HG03159 (cell line): ENCODE results near the gene PXDC1.

Source experiments
- ATAC-seq: cut with Tn5 transposase; IDR thresholded peaks from one replicate; pipeline ENCODE4 v1.9.1; 2021; ENCODE audit warnings: mild to moderate bottlenecking, moderate library complexity; ENCODE audit not compliant: unreplicated experiment

PXDC1 gene

DNA sequence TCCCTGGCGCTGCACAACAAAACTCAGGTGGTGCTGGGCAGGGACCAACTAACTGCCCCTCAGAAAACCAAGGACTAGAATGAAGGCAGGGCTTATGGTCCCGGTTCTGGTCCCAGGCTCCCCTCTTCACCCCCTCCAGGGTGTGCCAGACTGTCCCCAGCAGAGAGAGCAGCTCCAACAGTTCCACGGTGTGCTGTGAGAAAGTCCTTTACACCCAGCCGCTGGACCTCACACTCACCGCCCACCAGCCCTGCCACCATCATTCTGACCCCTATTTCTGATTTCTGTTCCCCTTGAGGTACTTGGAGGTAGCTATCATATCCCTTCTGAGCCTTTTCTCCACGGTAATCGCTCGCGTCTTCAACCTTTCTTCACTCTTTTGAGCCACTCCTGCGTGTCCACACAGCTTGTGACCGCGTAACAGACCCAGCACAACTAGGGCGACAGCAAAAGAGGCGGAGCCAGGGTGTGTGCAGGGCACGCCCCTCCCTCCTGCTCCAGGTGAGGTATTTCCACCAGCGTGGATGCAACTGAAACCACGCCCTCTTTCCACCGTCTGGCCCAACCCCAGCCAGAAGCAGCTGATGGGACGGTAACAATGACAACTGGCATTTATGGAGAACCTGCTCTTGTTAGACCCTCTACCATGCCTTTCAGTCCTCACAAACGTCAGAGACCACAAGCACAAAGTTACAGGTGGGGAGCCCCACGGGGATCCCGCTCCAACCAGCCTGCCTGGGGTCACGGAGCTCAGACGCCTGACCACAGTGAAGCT lies 2.3 kb downstream of the PXDC1 start:
- ATAC-seq = no peak

DNA sequence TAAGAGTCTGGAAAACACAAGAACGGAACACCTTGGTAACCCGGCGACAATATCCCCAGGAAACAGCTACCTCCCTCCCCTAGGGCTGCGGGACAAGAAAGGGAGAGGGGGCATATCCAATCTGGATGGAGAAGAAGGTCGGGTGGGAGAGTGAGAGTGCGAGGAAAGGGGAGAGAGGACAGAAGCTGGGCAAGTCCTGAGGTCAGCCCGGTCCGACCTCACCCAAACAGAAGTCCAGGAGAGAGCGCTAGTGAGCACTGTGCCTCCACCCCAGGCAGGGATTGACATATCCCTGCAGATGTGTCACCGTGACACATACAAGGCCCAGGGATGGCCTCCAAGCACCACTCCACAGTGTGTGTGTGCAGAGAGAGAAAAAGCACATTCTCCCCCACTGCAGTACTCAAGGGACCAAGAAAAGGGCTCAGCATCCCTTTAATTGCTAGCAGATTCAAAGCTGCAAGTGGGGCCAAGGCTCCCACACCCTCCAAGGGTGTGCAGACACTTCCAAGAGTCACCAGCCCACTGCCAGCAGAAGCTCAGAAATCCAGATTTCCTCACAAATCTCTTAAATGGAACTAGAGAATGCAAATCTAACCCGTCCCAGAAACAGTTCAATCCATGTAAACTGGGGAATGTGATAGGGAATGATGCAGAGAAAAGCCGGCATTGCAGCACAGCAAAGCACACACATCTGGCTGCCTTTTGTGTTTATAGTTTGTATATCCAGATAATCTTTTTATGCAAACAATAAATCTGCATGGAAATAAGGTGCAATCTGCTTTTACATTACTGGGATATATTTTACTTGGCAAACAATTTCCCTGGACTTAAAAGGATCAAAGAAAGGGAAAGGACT lies 3.1 kb downstream of the PXDC1 start:
- no peak for ATAC-seq

DNA sequence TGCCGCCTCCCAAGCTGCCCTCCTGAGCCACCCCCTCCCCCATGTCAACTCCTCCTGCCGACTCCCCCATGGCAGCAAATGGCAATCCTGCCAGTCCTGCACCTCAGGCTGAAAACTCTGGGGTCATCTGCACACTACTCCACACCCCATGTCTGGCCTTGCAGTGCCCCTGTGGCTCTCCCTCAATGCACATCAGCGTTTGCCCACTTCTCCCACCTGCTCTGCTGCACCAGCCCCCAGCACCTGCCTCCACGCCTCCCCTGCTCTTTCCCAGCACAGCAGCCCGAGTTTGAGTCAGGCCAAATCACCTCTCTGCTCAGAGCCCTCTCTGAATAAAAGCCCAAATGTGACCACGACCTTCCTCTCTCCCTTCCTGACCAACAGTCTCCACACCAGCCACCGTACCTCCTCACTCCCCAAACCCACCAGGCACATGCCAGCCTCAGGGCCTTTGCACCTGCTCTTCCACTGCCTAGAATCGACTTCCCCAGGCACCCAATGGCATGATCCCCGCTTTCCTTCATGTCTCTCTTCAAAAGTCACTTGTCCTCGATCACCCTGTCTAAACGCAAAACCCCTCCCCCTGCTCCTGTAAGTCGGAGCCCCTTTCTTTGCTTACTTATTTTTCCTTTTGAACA lies 4.3 kb downstream of the PXDC1 start:
- no peak for ATAC-seq

DNA sequence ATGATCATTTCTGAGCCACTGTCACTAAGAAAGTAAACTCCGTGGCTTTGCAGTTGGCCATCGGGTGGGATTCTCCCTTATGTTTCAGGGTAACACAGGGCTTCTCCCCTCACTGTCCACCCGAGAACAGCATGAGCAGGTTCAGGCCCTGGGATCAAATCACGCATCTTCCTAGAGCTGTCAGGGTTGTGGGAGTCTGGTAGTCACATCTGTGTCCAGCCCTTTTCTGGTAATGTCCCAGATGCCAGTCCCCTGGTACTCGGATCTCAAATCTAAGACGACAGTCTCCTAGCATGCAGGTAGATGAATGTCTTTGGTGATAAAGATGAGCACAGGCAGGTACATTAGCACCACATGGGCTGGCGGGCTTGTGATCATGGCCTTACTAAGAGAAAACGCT lies 4.8 kb downstream of the PXDC1 start:
- no peak for ATAC-seq

DNA sequence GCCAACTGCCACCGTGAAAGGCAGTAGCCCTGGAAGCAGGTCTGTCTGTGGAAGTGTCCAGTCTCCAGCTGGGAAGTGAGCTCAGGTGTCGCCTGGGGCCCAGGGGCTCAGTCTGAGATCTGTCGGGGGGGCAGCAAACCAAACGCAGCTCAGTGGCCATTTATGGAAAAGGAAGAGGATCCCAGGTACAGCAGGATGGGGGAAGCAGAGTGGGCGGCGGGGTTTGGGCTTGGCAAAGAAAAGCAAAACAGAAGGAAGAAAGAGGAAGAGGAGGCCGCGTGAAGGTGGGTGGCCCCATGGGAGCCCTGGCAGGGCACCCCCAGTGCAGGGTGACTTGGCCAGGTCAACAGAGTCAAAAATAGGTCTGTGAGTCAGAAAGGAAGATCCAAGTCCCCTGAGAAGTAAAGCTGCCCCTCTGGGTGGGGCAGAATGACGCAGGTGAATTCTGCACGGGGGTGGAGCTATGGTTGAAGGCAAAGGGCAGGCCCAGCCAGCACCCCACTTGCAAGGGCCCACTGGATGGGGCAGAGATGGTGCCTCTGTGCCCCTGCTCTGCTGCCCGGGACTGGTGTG lies 5.3 kb downstream of the PXDC1 start:
- no peak for ATAC-seq

DNA sequence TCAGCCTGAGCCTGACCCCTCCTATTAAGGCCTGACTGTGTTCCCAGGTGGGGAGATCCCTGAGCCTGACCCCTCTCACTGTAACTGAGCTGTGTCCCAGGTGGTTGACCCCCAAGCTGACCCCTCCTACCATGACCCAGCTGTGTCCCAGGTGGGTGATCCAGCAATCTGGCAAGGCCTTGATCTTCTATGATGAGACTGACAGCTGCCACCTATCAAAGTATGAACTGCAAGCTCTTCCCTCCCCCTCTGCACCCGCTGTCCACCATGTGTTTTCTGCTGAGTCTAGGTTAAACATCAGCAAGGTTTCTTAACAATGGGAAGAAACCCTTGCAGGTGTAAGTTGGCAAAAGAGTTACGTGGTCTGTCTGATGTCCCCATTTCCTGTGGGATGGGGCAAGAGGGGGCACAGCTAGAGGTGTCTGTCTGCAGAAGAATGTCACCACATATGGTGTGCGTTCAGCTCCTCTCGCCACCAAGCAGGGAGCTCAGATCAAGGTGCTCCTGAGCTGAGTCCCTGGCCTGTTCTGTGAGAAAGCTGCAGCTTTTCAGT lies 5.9 kb downstream of the PXDC1 start:
- no peak for ATAC-seq

DNA sequence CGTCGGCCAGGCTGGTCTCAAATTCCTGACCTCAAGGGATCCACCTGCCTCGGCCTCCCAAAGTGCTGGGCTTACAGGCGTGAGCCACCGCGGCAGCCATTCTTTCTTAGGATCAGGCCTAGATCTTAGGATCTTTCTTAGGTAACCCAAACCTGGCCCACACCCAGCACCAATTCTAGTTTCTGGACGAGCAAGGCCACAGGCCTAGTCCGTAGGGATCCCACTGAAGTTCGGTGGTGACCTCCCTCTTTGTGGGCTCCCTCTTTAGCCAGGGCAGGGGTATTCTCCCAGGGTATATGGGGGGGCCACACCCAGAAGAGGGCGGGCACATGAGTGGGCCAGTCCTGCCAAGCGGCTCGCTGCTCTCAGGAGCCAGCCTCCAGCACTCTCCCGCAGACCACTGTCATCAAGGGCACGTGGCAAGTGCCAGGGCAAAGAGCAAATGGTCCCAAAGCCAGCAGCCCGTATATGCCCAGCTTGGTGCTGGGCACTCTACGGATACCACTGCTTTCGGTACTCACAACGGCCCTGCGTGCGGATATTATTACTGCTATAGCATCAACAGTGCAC lies 6.5 kb downstream of the PXDC1 start:
- ATAC-seq = no peak

DNA sequence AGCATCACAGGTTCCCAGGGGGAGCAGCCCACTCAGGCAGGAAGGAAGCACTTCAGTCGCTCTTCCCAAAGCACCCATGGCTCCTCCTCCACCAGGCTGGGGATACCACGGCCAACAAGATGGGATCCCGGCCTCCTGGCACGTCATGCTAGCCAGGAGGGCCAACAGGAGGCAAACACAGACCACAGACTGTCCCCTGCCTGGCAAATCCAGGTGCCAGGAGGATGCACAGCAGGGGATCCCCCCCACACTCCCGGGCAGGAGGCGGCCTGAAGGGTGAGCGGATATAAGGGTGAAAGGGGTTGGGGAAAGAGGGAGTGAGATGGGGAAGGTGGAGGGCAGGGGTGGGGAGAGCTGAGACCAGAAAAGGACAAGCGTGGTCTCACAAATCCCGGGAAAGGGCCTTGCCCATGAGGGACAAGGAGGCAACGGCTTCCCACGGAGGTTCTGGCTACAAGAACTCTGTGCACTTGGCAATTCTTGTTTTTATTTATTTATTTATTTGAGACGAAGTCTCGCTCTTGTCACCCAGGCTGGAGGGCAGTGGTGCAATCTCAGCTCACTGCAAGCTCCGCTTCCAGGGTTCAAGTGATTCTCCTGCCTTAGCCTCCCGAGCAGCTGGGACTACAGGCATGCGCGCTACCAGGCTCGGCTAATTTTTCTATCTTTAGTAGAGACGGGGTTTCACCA lies 7.2 kb downstream of the PXDC1 start:
- no peak for ATAC-seq

DNA sequence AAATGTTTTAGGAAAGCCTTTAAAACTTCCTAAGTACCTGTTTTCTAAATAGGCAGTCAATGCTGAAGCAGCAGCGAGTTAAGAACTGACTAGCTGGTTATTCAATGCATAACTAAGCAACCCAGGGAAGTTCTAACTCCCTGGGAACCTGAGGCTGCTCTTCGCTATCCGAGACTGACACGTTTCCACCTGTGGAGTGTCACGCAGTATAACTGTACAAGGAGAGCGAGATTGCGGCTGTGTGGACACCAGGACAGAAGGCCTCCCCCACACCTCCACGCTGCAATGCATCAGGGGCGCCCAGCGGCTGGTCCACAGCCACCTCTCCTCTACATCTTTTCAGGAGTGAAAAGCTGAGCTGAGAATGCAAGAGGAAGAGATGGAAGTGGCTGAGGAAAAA lies 8.0 kb downstream of the PXDC1 start:
- no peak for ATAC-seq

DNA sequence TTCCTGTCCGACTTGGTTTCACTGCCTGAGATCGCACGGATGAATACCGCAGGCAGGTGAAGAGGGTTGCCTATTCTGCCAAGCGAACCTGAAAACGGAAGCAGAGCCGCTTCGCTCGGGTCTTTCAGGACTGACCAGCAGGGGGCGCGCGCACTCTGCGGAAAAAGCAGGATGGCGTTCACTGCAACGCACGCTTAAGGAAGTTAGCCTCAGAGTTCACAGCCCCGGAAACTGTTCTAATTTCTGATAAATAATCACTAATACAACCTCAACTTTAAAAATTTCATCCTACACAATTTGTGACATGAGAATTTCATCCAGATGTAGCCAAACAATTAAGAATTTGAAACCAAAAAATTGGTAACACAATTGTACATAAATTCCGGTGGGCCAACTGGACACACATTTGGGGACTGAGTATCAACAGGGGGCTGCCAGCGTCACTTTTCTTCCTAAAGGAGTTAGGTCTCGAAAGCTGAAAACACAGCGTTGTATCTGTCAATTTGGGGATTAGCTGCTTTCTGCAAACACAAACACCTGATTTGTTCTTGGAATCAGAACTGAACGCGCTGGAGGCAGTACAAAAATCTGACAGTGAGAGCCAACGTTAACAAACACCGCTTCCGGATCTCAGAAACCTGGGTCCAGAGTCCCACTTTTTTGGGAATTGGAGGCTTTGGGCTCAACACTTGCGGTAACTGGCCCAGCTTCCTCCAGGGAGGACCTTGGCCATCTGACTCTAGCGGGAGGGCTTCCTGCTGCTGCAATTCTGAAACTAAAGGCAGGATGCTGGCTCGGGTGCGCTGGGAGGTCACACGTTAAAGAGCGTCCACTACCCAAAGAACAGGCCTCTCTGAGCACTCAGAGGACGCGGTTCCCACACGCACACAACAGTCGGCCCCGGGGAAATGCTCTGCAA lies 8.8 kb downstream of the PXDC1 start:
- peak; percentile 70 for ATAC-seq

DNA sequence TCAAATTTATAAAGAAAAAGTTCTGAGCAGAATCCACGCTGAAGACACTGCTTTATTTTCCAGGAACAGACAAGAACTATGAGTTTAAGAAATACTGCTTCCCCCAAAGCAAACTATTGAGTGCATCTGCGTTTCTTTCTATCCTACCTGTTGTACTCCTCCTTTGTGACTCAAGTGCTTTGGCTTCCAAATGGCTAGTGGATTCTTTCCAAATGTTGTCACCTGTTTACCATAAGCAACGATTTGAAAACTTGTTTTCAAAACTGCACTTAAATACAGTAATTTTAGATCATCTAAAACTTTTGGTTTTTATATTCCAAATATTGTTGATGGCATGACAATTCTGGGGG lies 9.5 kb downstream of the PXDC1 start:
- ATAC-seq = no peak

DNA sequence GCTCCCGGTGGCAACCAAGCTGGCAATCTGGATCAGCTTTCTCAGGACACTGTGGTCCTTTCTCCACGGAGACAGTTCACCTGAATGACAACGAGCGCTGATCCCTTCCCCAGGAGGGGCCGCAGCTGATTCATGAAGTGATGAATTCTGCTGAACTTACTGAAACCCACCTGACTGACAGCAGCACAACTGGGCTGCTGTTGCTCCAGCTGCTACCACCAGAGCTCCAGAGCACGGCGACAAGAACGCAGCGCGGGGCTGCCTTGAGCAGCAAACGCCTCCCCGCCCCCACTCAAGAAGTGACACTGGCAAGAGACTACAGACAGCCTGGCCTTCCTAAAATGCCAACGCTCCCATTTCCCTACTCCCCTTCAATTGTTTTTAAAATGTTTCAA lies 10.0 kb downstream of the PXDC1 start:
- no peak for ATAC-seq

DNA sequence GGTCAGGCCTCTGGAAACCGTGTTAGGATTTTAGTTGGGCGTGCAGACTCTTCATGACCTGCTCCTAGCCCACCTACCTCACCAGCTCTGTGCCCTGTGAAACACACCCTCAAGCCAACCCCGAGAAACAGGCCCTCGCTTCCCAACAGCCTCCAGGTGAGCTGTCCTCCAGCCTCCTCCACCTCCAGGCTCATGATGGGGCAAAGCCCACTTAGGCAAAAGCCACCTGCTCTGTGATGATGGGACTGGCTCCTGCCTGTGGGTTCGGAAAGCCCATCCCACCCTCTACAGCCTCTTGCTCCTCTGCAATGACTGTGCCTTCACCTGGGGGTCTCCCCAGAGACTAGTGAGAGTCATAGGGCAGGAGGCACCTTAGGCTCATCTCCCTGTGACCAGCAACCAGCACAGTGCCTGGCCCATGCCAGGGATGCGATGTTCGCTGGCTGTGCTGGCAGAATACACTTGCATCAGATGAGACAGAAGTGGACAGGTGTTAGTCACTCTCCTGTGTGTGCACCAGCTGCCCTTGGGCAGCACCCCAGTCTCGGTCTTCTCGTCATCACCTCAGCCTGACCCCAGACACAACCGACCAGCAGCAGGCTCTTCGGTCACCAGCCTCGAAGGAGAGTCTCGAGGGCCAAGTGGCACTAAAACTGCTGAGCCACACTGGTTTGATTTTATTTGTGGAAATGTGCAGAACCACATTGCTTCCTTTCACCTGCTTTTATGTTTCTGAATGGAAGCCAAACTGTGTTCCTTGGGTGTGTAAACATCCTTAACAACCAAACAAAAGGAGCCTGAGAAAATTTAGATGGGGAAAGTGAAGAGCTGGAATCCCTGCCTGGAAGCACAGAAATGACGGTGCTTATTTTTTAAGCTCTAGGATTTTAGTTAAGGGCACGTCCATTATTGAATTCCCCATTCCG lies 10.7 kb downstream of the PXDC1 start:
- ATAC-seq = no peak

DNA sequence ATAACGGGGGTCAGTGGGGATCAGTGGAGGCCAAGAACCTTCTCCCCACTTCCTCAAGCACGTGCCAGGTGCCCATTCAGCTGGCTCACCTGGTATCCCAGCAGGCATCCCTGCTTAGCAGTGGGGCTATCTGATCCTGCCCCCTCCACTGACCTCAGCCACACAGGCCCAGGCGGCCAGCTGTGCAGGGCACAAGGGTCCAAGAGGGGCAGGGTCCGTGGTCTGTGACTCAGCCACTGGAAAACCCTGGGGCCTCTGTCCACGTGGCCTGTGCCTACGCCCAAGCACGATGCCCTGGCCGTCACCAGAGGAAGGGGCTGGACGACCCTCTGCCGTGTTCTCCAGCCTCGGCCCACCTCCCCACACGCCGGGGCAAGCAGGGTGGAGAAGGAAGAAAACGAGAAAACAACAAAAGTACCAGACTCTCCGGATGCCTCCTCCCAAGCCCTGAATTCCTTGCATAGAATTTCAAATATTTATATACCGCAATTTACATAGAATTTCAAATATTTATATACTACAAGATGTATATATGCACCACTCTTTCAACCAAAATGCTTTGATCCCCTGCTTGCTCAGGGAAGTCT lies 12.1 kb downstream of the PXDC1 start:
- ATAC-seq = no peak

DNA sequence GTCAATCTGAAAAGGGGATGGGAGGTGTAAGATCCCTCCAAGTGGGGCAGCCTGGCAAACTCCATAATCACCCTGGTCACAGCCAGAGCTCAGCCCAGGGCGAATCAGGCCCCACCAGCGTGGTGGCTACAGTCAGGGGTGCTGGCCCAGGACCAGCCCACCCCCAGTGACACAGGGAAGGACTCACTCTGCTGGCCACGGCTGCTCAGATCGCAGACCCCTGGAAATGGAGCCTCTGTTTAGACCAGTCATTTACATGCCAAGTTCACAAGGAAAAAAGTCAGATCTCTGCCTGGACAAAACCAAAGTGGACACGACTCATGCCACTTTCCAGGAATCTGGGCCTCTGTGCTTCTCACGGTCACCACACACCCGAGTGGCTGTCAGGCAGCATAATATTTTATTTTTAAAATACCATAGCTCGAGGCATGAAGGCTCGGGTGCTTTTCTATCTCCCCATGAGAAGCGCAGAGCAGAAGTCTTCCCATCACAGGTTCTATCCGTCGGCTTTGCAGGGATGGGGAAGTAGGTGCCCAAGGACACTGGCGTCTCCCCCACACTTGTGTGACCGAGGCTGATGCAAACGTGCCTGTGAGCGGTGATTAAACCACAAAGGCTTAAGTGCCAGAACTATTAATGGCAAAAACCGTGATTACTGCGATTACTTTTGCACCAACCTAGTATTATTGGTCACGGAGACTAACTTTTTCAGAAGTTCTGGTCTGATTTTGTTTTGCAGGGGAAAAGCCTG lies 13.0 kb downstream of the PXDC1 start:
- ATAC-seq = no peak

DNA sequence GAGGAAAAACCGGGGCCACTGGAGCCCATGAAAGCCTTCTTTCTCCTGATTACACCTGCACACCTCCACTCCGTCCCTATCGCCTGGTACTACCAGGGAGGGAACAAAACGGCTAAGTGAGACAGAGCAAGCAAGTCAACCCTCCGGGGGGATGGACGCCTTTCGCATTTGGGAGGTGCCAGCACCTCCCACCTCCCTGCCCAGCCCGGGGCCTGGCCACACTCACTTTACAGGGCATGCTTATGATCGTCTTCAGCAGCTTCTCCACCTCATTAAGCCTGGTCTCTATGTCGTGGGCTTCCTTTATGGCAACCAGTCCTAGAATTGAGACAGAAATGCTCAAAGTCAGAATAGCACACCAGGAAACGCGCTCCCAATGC lies 13.7 kb downstream of the PXDC1 start:
- ATAC-seq = no peak

DNA sequence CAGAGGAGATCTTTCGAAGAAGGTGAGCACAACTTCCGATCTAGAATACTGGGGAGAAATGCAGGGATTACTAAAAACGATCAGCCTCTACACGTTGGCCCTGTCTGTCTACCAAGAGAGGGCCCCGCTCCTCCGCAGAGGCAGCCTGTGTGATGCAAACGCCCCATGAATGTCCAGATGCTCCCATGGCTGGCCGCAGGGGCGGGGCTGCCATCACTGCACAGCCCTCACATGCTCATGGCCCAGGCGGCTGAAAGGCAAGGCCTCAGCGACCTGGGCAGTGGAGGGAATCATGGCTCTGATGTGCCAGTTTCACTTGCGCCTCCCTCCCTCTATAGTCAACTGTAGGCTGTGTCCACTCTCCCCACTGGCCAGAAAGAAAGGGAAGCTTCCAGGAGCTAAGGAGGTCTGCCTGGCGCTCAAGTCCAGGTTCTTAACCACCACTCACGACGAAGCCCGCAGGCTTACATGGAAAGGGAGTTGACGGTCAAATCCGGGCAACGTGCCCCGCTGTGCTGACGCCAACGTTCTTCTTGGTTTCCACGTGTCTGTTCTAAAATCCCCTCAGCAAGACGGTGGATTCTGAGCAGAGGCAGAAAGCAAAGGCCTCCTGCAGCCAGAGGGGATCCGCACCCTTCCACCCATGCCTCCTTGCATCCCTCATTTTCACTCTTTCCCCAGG lies 14.2 kb downstream of the PXDC1 start:
- ATAC-seq = no peak
